Measurements from ENCODE around the gene MPV17L.
"Not testable (repeated sequence)": the region's sequence is repeated elsewhere in the genome, so short reads cannot be mapped to it uniquely, and the experiment has no call there.

DNA sequence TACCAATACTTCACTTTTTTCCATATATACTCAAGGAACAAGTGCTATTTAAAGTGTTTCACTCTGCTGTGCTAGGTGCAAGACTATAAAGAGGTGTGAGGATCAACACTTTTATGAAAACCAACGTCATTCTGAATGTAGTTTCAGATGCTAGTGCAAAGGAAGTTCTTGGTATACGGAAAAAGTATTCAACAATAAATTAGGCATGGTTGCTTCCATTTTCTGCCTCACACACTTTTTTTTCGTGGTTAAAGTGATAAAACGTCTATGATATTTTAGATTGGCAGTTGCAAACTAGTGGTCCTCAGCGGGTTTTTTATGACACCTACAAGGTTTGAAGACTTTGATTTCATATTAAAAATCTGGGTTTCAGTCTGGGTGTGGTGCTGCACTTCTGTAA is 5.6 kb upstream of the MPV17L start:
- TF ChIP-seq, protein P1, sequence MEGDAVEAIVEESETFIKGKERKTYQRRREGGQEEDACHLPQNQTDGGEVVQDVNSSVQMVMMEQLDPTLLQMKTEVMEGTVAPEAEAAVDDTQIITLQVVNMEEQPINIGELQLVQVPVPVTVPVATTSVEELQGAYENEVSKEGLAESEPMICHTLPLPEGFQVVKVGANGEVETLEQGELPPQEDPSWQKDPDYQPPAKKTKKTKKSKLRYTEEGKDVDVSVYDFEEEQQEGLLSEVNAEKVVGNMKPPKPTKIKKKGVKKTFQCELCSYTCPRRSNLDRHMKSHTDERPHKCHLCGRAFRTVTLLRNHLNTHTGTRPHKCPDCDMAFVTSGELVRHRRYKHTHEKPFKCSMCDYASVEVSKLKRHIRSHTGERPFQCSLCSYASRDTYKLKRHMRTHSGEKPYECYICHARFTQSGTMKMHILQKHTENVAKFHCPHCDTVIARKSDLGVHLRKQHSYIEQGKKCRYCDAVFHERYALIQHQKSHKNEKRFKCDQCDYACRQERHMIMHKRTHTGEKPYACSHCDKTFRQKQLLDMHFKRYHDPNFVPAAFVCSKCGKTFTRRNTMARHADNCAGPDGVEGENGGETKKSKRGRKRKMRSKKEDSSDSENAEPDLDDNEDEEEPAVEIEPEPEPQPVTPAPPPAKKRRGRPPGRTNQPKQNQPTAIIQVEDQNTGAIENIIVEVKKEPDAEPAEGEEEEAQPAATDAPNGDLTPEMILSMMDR (IDR thresholded peaks at IDR 0.05): not testable (repeated sequence)
- TF ChIP-seq POLR2A (IDR thresholded peaks at IDR 0.05): not testable (repeated sequence)

Data from right lobe of liver (tissue), 4 donors.